ENCODE data around the gene SOCS6. TPM values are rescaled to one million over a fixed set of nuclear protein-coding genes. Genes with fewer than 3 reads are reported as not detected.

The SOCS6 gene
- total and polyA plus RNA-seq, 2 of the 13 experiments (the other 11 are each of a cell fraction or from before 2014, with no cell fraction given), result 18.6 to 38.3 TPM

DNA sequence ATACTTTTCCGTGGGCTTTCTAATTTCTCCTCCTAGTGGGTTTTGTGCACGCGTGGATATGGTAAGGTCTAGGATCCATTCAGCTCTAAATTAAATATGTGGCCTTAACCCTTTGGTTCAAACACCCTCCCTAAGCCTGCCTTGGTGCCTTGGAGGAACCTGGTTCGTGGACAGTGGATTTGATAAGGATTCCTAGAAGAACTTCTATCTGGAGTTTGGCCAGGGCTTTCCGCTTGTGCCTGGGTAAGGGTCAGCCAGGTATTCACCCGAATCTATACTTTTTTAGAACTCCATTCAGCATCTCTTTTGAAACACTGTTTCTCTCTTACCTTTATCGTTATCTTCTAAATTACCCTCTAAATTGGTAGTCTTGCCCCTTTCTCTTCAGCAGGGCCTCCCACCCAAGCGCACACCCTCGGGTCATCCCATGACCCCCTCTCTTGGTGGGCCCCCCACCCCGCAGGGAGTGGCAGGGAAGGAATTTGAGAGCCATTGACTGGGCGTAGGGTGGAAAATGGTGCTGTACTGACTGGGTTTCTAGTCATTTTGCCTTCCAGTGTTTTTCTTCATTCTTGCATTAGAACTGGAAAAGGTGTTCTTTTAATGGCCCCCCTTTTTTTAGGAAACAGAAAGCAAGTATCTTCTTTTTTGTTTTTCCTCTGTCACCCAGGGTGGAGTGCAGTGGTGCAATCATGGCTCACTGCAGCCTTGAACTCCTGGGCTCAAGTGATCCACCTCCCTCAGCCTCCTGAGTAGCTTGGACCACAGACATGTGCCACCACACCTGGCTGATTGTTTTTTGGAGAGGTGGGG is 1.8 kb downstream of the SOCS6 start (continued):
- TF ChIP-seq ATM (IDR thresholded peaks at IDR 0.05; ENCODE audit: borderline replicate concordance), result no peak
- peak; percentile 40 for TF ChIP-seq ZFX (CRISPR knock-in tag; IDR thresholded peaks at IDR 0.05; ENCODE audit: low read depth)
- no peak for TF ChIP-seq ZNF337 (CRISPR knock-in tag; IDR thresholded peaks at IDR 0.05; ENCODE audit: borderline replicate concordance, low read depth)
- no peak for TF ChIP-seq ZBTB7B (CRISPR knock-in tag; IDR thresholded peaks at IDR 0.05)
- TF ChIP-seq, protein P1, sequence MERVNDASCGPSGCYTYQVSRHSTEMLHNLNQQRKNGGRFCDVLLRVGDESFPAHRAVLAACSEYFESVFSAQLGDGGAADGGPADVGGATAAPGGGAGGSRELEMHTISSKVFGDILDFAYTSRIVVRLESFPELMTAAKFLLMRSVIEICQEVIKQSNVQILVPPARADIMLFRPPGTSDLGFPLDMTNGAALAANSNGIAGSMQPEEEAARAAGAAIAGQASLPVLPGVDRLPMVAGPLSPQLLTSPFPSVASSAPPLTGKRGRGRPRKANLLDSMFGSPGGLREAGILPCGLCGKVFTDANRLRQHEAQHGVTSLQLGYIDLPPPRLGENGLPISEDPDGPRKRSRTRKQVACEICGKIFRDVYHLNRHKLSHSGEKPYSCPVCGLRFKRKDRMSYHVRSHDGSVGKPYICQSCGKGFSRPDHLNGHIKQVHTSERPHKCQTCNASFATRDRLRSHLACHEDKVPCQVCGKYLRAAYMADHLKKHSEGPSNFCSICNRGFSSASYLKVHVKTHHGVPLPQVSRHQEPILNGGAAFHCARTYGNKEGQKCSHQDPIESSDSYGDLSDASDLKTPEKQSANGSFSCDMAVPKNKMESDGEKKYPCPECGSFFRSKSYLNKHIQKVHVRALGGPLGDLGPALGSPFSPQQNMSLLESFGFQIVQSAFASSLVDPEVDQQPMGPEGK (CRISPR knock-in tag; IDR thresholded peaks at IDR 0.05), result peak; percentile 67
- TF ChIP-seq ZNF563 (CRISPR knock-in tag; IDR thresholded peaks at IDR 0.05), result no peak
- no peak for TF ChIP-seq MIXL1 (CRISPR knock-in tag; IDR thresholded peaks at IDR 0.05)
- TF ChIP-seq CEBPB (IDR thresholded peaks at IDR 0.05; ENCODE audit: borderline replicate concordance, low read depth, low read length), result peak; percentile 43; the same call in 1 of the 2 replicates
- no peak for TF ChIP-seq SSRP1 (CRISPR knock-in tag; IDR thresholded peaks at IDR 0.05)
- no peak for TF ChIP-seq ZNF282 (IDR thresholded peaks at IDR 0.05; ENCODE audit: partially characterized antibody)
- TF ChIP-seq ZFP36L1 (CRISPR knock-in tag; IDR thresholded peaks at IDR 0.05), result no peak
- no peak for TF ChIP-seq SOX13 (IDR thresholded peaks at IDR 0.05)
- TF ChIP-seq SOX13 (CRISPR knock-in tag; conservative IDR thresholded peaks at IDR 0.05 in 1 of 2, IDR thresholded peaks at IDR 0.05 in 1 of 2), result peak in 1 of 2 experiments; percentile 41; a peak in 1 of 4 replicates
- TF ChIP-seq ZNF335 (CRISPR knock-in tag; IDR thresholded peaks at IDR 0.05), result no peak
- TF ChIP-seq SOX6 (IDR thresholded peaks at IDR 0.05), result no peak
- TF ChIP-seq SOX6 (CRISPR knock-in tag; IDR thresholded peaks at IDR 0.05), result peak; percentile 54
- no peak for TF ChIP-seq PCBP1 (IDR thresholded peaks at IDR 0.05; ENCODE audit: borderline replicate concordance, low read depth, low read length)
- TF ChIP-seq, protein P2, sequence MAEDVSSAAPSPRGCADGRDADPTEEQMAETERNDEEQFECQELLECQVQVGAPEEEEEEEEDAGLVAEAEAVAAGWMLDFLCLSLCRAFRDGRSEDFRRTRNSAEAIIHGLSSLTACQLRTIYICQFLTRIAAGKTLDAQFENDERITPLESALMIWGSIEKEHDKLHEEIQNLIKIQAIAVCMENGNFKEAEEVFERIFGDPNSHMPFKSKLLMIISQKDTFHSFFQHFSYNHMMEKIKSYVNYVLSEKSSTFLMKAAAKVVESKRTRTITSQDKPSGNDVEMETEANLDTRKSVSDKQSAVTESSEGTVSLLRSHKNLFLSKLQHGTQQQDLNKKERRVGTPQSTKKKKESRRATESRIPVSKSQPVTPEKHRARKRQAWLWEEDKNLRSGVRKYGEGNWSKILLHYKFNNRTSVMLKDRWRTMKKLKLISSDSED (CRISPR knock-in tag; IDR thresholded peaks at IDR 0.05), result no peak
- TF ChIP-seq ZNF652 (CRISPR knock-in tag; IDR thresholded peaks at IDR 0.05; ENCODE audit: borderline replicate concordance, low read depth), result peak; percentile 71
- TF ChIP-seq, protein P3, sequence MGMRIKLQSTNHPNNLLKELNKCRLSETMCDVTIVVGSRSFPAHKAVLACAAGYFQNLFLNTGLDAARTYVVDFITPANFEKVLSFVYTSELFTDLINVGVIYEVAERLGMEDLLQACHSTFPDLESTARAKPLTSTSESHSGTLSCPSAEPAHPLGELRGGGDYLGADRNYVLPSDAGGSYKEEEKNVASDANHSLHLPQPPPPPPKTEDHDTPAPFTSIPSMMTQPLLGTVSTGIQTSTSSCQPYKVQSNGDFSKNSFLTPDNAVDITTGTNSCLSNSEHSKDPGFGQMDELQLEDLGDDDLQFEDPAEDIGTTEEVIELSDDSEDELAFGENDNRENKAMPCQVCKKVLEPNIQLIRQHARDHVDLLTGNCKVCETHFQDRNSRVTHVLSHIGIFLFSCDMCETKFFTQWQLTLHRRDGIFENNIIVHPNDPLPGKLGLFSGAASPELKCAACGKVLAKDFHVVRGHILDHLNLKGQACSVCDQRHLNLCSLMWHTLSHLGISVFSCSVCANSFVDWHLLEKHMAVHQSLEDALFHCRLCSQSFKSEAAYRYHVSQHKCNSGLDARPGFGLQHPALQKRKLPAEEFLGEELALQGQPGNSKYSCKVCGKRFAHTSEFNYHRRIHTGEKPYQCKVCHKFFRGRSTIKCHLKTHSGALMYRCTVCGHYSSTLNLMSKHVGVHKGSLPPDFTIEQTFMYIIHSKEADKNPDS (CRISPR knock-in tag; IDR thresholded peaks at IDR 0.05), result no peak
- TF ChIP-seq NFKB2 (CRISPR knock-in tag; IDR thresholded peaks at IDR 0.05; ENCODE audit: borderline replicate concordance), result no peak
- TF ChIP-seq ZNF253 (CRISPR knock-in tag; IDR thresholded peaks at IDR 0.05; ENCODE audit: borderline replicate concordance), result no peak
- TF ChIP-seq ZSCAN9 (CRISPR knock-in tag; IDR thresholded peaks at IDR 0.05; ENCODE audit: borderline replicate concordance), result no peak
- TF ChIP-seq ZNF746 (CRISPR knock-in tag; IDR thresholded peaks at IDR 0.05), result peak; percentile 40; the same call in 1 of the 2 replicates
- no peak for TF ChIP-seq KLF6 (CRISPR knock-in tag; IDR thresholded peaks at IDR 0.05)
- no peak for TF ChIP-seq ZZZ3 (CRISPR knock-in tag; IDR thresholded peaks at IDR 0.05; ENCODE audit: borderline replicate concordance)
- no peak for TF ChIP-seq PAF1 (CRISPR knock-in tag; IDR thresholded peaks at IDR 0.05)
- TF ChIP-seq GTF3A (CRISPR knock-in tag; conservative IDR thresholded peaks at IDR 0.05), result no peak

Measured in HepG2 (cell line).